ENCODE measurements around the gene MPST.
A peak's percentile ranks its signal among the peaks of the same experiment; 100 is the strongest.

MPST gene

DNA sequence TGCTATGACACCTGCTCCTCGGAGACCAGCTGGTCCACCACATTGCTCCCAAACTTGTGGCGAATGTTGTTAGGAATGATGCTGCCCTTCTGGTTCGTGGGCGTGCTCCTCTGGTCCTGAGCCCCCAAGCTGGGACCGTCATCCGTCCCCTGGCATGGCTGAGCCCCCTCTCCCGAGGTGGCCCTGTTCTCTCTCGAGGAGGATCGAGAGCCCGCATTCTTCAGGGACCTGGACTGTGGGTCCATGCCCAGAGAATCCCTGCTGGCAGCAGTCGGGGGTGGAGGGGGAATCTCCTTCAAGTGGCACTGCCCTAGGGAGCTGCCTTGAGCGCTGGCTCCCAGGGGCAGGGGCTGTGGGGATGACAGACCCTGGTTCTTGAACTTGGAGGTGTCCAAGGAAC lies 17.7 kb upstream of the MPST start:
- DNase-seq: no peak

DNA sequence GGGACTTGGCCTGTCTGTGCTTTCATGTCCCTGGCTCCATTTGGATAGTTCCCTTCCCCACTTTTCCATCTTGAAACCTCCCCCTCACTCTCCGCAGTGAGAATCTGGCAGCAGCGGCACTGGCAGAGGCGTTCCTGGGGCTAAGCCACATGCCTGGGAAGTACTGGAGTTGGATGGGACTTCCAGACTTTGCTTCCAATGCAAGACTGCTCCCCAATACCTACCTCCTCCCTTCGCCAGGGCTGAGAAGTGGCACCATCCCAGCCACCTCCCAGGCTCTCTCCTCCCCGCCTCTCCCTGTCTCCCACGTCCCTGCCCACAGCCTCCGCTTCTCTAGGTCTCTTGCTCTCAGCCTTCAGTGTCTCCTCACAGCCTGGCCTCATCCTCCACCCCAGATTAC lies 16.9 kb upstream of the MPST start:
- DNase-seq: no peak

DNA sequence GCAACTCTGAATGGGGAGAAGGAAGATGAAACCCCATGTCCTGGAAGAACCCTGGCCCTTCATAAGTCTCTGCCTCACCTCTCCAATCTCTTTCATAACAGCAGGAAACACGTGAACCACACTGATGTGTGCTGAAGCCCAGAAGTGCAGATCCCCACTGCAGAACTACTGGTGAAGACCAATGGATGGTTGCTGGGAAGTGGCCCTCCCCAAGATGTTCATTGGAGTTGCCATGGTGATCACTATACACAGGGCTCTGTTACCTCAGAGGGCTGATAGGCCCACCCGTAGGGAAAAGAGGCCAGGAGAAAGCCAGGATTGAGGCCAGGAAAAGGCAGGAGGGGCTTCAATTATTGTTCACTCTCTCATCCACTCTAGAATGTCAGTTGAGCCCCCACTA lies 11.9 kb upstream of the MPST start:
- no peak for DNase-seq

DNA sequence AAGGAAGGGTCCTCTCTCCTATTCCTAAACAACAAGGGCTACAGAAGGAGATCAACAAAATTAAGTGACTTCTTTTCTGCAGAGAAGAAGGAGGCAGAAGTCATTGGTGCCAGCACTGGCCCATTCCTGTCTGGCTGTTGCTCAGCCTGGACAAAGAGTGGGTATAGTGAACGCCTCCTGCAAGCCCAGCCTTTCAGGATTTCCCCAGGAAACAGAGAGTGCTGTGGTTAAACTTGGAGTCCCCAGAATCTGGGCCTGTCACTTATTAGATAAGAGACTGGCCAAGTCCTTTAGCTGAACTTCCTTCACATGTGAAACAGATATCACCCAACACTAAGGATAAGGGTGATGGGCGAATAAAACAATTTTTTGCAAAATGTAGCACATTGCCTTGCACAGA lies 11.2 kb upstream of the MPST start:
- no peak for DNase-seq

DNA sequence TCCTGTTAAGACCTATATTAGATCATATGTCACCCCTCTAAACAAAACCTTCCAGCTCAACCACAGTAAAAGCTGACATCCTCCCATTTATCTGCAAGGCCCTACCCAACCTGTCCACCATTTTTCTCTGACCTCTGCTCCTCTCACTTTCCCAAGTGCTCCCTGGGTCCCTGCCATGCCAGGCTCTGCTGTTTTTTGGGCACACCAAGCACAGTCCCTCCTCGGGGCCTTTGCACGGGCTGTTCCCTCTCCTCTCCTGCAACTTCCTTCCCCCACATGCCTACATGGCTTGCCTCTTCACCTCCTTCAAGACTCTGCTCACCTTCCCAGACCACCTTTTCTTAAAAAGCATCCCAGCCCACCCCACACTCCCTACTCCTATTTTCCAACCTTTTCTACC lies 10.1 kb upstream of the MPST start:
- DNase-seq: no peak

DNA sequence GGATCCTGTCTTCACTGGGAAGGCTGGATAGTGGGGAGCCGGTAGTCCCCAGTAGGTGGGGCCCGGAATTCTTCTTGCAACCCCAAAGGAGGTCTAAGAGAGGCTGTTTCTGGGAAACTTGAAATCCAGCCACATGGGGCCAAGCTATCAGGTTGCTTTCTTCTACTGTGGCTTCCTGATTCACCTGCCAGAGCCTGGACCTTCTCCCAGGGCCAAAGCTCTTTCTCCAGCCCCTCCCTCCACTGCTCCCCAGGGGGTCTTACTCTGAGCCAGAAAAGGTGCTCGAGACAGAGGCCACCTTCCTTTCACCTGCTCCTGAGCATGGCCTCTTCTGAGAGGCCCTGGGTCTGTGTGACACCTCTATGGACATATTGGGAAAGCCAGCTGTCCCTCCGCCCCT lies 9.4 kb upstream of the MPST start:
- no peak for DNase-seq

DNA sequence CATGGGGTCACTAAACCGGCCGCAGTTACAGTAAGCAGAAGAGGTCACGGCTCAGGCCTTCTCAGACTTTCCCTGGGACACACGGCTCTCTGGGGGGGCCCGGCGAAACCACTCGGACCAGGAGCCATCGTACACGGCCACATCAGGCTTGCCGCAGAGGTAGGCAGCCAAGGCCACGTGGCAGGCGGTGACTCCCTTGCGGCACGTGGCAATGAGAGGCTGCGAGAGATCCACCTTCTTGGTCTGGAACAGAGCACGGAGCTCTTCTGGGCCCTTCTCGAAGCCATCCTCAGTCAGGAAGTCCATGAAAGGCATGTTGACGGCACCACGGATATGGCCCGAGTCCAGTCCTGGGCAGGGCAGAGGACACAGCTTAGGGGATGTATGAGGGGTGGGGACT lies 8.6 kb upstream of the MPST start:
- no peak for DNase-seq

DNA sequence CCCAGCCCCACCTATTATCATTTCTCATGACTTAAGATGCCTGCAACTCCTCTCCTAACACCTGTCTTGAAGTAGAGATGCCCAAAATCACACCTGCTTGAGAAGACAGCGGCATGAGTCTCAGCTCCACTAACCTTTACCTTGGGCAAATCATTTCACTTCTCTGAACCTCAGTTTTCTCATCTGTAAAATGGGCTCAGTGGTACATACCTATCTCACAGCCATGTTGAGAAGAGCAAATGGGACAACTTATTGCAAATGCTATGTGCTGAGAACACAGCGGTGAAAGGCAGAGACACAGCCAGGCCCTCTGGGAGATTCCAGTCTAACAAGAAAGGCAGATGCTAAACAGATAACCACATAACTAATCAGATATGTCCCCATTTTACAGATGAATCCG lies 8.1 kb upstream of the MPST start:
- no peak for DNase-seq

DNA sequence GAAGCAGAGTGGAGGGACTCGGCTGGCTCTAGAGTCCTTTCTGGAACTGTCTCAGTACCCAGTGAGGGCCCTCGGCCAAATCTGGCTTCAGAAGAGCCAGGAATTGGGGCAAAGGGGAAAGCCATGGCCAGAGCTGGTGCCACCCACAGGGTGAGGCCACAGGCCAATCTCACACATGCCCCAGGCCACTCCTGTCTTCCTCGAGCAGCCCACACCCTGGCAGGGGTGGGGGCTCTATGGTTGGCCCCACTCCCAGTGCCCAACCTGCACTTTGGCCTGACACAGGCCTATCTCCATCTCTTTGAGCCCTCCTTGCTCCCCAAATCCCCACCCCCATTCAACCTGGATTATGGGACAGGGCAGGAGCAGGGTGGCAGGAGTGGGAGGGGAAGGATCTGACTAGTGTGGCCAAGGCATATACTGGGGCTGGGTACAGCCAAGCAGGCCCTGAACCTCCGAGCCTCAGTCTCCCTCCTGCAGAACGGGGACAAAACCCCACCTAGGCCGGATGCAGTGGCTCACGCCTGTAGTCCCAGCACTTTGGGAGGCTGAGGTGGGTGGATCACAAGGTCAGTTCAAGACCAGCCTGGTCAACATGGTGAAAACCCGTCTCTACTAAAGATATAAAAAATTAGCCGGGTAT lies 7.2 kb upstream of the MPST start:
- DNase-seq: no peak

DNA sequence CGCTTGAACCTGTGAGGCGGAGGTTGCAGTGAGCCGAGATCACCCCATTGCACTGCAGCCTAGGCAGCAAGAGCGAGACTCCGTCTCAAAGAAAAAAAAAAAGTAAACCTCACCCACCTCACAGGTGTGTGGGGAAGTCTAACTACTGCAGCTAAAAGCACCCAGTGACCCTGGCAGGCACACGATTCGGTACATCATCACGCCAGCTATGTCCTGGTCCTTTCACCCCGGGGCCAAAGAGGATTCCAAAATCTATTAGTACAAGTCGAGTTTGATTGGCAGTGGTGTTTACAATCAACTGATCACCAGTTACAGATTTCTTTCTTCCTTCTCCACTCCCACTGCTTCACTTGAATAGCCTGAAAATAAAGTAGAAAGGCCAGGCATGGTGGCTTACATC lies 6.6 kb upstream of the MPST start:
- no peak for DNase-seq

DNA sequence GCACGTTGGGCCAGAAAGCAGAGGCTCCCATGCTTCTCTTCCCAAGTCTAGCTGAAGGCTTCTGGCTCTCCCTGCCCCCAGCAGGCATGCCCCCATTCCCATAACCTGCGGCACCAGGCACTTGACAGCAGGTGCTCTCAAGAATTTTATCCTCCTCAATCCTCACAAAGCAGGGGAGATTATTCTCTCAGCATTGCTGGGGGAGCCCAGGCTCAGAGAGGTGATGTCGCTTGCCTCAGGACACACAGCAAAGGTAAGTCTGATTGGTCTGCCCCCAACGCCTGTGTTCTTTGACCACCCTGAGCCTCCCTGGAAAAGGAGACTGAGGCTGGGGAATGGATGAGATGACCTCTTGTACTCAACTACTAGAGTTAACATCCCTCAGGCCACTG lies 5.1 kb upstream of the MPST start:
- DNase-seq: no peak

DNA sequence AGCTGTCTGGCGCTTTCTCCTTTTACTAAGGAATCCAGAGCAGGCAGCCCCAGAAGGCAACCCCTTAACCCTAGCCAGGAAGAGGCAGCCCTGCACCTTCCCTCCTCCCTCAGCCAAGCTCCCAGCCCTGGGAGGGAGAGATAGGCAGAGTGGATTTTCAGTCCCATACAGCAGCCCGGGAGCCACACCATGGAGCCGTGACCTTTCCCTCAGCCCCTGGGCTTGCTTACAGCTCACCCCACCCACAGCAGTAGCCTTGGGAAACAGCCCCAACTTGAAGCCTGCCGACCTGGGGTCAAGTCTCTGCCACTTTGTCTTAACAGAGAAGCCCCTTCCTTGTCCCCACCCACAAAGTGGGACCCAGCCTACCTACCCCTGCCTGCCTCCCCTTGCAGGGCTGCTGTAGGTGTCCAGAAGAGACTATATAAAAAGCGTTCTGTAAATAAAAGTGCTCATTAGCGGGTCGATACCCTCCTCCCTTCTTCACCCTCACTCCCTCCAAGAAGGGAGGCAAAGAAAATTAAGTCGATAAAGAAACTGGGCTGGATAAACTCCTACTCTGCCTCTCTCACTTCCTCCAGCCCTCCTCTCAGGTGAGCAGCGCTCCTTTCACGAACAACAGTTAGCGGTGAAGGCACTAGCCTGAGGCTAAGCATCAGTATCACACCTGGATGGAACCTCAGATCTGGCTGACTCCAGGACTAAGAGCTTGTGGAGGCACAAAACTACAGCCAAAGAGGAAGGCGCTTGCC lies 4.5 kb upstream of the MPST start:
- no peak for DNase-seq

DNA sequence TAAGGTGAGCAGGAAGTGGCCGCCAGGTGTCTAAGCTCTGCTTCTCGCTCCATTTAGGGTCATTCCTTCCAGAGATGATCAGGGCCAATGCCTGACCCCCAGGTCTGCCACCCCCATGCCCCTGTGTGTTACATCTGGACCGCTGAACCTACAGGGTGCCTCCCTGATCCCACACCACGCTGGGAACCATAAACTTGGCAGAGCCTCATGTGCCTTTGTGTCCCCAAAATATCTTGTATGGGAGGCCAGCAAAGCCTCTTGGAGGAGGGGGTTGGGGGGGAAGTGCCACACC lies 4.0 kb upstream of the MPST start:
- DNase-seq: no peak

DNA sequence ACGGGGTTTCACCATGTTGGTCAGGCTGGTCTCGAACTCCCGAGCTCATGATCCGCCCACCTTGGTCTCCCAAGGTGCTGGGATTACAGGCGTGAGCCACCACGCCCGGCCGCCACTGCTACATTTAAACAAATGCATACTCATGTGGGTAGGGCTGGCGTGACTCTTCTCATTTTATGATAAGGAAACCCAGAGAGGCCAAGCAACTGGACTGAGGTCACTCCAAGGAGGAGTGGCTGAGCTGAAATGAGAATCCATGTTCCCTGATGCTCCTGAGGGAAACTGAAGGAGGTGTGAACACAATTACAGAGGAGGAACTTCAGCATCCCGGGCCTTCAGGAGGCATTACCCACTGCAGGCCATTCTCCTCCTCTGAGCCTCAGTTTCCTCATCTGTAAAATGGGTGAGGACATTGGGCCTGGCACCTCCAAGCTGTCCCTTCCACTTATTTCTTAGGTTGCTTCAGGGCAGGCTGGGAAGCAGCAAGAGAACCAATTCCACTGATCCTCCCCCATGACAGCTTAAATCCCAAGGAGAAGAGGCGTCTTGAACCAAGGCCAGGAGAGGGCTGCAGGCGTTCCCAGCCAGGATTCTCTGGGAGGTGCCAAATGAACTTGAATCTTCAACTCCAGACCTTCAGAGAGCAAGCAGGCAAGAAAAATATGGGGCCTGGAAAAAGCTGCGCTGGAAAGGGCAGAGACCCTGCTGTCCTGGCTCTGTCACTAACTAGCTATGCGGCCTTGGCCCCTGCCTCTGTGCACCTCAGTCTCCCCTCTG lies 3.2 kb upstream of the MPST start:
- no peak for DNase-seq

DNA sequence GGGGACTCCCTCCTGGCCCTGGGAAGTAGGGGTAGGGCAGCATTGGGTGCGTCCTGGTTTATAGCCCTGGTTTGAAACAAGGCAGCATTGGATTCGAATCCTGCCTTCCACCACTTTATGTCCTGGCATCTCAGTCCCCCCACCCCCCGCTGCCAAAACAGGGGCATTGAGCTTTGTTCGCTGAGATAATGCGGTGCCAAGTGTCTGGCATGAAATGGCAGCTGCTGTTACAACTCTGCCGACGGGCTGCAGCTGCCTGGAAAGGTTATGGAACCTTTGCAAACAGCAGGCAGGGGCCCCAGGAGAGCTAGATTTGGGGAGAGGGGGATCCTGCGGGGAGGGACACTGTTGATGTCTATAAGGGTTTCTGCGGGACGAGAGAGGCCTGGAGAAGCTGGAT lies 2.2 kb upstream of the MPST start:
- DNase-seq: no peak

DNA sequence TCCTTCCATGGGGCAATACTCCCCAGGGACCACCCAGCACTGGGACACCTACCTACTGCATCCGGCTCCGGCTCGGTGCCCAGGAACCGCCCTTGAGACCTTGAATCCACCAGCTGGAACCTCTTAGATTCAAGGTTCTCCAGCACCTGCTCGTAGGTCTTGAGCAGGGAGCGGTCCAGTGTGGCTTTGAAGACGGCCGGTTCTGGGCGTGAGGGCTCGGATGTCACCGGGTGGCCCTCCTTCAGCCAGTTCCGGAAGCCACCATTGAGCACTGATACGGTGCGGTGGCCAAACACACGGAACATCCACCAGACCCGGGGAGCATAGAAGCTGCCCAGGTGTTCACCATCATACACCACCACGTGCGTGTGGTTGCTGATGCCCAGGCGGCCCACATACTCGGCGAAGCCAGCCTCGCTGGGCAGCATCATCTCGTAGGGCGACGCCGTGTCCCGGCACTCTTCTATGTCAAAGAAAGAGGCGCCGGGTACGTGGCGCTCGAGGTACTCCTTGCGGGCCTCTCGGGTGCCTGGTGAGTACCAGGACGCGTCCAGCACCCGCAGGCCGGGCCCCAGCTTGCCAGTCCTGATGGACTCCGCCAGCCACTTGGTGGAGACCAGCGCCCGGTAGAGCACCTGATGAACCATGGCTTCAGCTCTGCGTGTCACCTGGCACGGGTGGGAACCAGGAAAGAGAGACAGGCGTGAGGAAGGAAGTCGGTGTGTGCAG lies 1.3 kb upstream of the MPST start:
- DNase-seq: no peak

DNA sequence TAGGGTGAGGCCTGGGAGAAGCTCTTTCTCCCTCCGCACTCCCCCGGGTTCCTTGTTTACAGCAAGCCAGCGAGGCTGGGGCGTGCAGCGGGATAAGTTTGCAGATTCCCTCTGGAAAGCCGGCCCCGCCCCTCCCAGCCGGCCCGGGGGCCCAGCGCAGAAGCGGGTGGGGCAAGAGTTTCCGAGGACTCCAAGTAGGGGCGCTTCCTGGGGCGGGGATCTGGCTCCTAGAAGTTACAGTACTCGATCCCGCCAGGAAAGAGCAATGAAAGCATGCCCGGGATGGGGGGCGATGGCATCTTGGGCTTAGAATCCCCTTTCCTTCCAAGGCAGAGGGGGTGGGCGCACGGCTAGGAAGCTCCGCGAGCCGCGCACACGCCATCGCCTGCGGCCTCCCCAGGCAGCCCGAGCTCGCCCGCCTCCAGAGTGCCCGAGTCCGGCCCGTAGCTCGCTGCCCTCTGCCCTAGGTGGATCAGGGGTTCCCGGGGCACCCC lies 680 bp upstream of the MPST start:
- no peak for DNase-seq

DNA sequence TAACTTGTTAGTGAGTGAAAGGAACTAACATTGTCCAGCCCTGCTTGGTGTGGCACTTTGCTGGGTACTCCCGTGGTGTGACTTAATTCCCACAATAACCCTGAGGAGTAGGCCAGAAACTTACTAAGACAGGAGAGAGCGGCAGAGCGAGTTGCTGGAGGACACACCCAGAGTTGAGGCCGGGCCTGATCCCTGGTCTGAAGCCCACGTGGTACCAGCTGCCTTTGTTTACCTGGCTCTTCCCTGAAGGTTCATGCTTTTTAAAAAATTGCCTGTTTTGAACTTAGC lies 594 bp downstream of the MPST start:
- DNase-seq: no peak

DNA sequence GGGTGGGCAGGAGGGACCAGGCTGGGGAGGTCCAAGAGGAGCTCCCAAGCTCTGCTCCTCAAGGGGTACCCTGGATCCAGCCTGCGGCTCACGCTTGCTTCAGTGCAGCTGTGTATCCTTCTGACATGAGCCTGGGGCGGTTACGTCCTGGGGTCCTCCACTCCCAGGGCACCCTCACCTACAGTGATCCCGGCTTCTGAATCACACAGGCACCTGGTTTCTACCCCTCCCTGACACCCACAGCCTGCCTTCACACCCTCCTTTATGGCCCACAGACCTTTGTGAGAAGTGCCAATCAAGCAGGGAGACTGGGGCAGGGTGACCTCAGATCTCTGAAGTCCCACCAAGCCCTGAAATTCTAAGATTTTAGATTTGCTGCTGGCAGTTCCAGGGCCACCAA lies 1.5 kb downstream of the MPST start:
- DNase-seq: no peak

DNA sequence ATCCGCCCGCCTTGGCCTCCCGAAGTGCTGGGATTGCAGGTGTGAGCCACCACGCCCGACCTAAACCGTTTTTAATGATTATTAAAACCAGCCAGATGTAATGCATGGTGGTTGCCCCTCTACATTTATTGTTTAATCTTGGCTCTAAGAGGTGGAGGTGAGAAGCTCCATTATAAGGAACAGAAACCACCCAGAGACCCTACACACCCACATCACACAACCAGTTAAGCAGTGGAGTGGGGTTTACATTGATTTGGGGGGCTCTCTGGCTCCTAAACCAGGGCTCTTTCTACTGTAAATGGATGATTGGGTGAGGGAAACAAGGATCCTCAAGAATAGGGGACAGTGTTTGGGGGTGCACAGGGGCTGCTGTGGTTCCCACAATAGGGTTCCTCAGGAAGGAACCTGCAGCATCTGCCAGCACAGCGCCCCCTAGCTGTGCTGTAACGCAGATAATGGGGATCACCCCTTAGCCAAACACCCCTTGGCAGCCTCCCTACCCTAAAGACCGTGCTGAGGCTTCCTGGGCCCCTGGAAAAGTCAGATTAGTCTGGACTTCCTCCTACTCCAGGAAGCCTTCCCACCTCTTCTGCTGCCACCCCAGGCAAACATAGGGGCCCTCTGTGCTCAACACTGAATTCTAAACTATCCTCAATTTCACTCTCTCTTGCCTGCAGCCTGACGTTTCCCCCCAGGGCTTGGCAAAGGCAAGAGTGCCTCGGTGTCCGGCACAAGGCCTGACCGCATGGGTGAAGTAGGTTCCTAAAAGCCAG lies 2.4 kb downstream of the MPST start:
- peak; percentile 60 for DNase-seq

DNA sequence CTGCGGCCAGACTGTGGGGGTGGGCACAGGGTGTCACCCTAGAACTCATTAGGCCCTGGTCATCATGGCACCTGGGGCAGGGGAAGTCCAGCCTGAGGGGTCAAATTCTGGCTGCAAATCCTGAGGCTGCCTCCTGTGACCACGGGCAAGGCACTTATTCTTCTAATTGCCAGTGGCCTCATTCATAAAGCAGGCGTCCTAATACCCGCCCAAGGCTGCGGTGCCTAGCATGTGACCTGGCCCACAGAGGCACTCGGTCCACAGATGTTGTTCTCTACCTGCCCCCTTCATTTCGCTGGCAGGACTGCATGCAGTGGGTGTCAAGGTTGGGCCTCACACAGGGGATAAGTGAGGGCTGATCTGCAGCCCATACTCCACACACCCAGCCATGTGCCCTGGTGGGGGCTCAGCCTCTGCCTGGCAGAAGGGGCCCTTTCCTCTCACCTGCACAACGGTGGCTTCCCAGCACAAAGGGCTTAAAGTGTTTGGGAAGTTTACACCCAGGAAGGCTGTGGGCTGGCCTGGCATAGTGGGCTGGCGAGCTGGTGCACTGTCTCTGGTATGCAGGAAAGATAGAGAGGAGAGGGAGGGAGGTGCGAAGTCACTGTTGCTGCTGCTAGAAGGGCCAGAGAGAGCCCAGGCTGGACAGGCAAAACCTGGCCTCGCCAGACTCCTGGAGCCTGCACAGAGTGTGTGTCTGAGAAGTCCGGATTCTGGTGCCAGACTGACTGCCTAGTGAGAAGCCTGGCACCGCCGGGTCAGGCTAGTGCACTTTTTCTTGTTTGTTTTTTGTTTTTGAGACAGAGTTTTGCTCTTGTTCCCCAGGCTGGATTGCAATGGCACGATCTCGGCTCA lies 3.2 kb downstream of the MPST start:
- no peak for DNase-seq

DNA sequence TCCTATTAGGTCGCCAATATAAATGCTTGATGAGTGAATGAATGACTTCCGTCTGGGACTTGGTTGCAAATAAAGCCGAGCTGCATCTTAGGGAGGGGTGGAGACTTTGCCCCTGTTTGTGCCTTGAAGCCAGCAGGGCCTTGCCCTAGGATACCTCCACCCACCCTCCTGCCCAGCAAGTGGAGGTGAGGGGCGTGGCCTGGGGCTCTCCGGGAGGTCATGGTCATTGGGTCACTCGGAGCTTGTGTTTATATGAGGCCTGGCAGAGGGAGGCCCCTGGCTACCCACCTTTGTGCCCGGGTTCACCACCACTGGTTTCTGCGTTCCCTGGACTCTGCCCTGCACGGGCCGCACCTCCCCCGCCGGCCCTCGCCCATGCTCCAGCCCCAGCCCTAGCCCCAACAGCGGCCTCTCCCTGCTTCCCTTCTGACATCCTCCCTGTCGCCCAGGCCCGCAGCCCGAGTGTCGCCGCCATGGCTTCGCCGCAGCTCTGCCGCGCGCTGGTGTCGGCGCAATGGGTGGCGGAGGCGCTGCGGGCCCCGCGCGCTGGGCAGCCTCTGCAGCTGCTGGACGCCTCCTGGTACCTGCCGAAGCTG lies 4.3 kb downstream of the MPST start:
- no peak for DNase-seq
